GM12874 (cell line): Measurements from ENCODE around the gene EPM2A.

Experiments
- CTCF ChIP-seq: IDR thresholded peaks from 2 replicates; pipeline ENCODE4 v1.5.1; 2011; ENCODE audit warnings: low read depth, mild to moderate bottlenecking, control low read depth, low read length, moderate library complexity; ENCODE audit not compliant: insufficient read depth

The EPM2A gene

GRCh38 chr6:145735356-145736165 lies at the start of gene EPM2A:
EPM2A (minus strand) TSS chr6:145735520; CDS start chr6:145735498, 22 bp downstream.
- TF ChIP-seq CTCF: 0 out of 2 replicates have a peak, but pooled peaks have one; percentile 1

GRCh38 chr6:145784683-145785082 lies 49.4 kb upstream of the EPM2A start:
- no peak for TF ChIP-seq CTCF

- no peak for TF ChIP-seq CTCF
Observed at GRCh38 chr6:145783796-145784195, 48.5 kb upstream of the EPM2A start.

GRCh38 chr6:145772846-145773245 lies 37.5 kb upstream of the EPM2A start:
- no peak for TF ChIP-seq CTCF

GRCh38 chr6:145765449-145765848 lies 30.1 kb upstream of the EPM2A start:
- no peak for TF ChIP-seq CTCF

- no peak for TF ChIP-seq CTCF
Observed at GRCh38 chr6:145763742-145764141, 28.4 kb upstream of the EPM2A start.

- peak; percentile 34; the same call in 1 of the 2 replicates for TF ChIP-seq CTCF
Observed at GRCh38 chr6:145761584-145761983, 26.3 kb upstream of the EPM2A start.
